Right lobe of liver (tissue), 6 donors: ENCODE data around the gene RERGL. TPM values are rescaled to one million over a fixed set of nuclear protein-coding genes. Genes with fewer than 3 reads are reported as not detected.
"Not testable (repeated sequence)": the region's sequence is repeated elsewhere in the genome, so short reads cannot be mapped to it uniquely, and the experiment has no call there.

Experiments
- ATAC-seq, 4 donors: fragments of 200-7000 bp; cut with Tn5 transposase; one replicate each; pipeline ENCODE4 v1.9.1; 2020; ENCODE audit warnings: mild to moderate bottlenecking in 4 of 4, moderate library complexity in 4 of 4
- DNase-seq, 3 donors: peaks; one replicate each; pipeline ENCODE4 v3.0.0-alpha.2; 2020
- H3K27ac ChIP-seq, 3 donors: fragments of 200-600 bp; one replicate each; pipeline ENCODE4 v1.8.0; 2022
- H3K27me3 ChIP-seq, 2 donors: fragments of 200-600 bp; one replicate each; pipeline ENCODE4 v1.8.0; 2022
- H3K36me3 ChIP-seq, 4 donors: fragments of 200-600 bp; sonication (generic) in 1 of 4; one replicate each; pipeline versions ENCODE4 v1.5.1 to v1.8.0; 2017 to 2022; ENCODE audit warnings: control low read depth in 1 of 4
- H3K4me1 ChIP-seq, 4 donors: fragments of 200-600 bp; sonication (generic) in 1 of 4; one replicate each; pipeline versions ENCODE4 v1.5.1 to v1.8.0; 2017 to 2022; ENCODE audit warnings: control low read depth in 1 of 4
- H3K4me3 ChIP-seq, 3 donors: fragments of 200-600 bp; one replicate each; pipeline ENCODE4 v1.8.0; 2022
- H3K9me3 ChIP-seq, 4 donors: fragments of 200-600 bp; sonication (generic) in 1 of 4; one replicate each; pipeline versions ENCODE4 v1.5.1 to v1.8.0; 2017 to 2022; ENCODE audit warnings: control low read depth in 1 of 4
- CTCF ChIP-seq, 4 donors: fragments of 200-600 bp in 3 of 4; fragments of 450-650 bp in 1 of 4; IDR thresholded peaks; one replicate each; pipeline versions ENCODE4 v1.5.1 to v1.8.0; 2016 to 2022; ENCODE audit warnings: antibody characterized with exemption in 4 of 4, mild to moderate bottlenecking in 2 of 4
- POLR2A ChIP-seq: fragments of 450-650 bp; IDR thresholded peaks from one replicate; pipeline ENCODE4 v1.6.1; 2017; ENCODE audit warnings: antibody characterized with exemption, mild to moderate bottlenecking
- WGBS: methylation state at CpG from one replicate; pipeline ENCODE4 v1.1.6; 2018; ENCODE audit warnings: low coverage, low lambda C conversion rate; ENCODE audit not compliant: insufficient coverage; ENCODE audit errors: missing lambda C conversion rate; 5-methylcytosine and 5-hydroxymethylcytosine counted together
- intact Hi-C, 2 donors: fragments of 100-400 bp; cut with DNase I; formaldehyde crosslinking; loops; one replicate each; pipeline versions ENCODE4 v1.11.2 to v1.14.1; 2022
- total RNA-seq, 6 experiments: library from RNA; depleted of rRNA in 2 of 6; stranded (reverse); fragments of >200 nt in 2 of 6; fragmentation: NEBNext Ultra II Directional in 3 of 6; extraction: Animal tissue kit (Norgen Biotek cat#: 25700) in 3 of 6; gene quantifications; one replicate each; pipeline versions ENCODE4 v1.1.0 to v1.2.4, GENCODE V29; 2016 to 2023
- donor health status: DM: no; HTN: yes; CAD: no.
- donor health status: DM: no; HTN: no; CAD: no.
- donor health status: DM: no; HTN: no; CAD: no.
- donor health status: DM: no; HTN: yes; CAD: no.
- donor health status: DM: no; HTN: yes; CAD: no.

Gene RERGL
- total RNA-seq, 6 experiments from 2014 or later: 0.33 to 0.56 (median 0.43) TPM; not detected in 3

GRCh38 chr12:18054925-18055619 lies 34.9 kb downstream of the RERGL start:
- no peak overlapping the region for H3K4me3 ChIP-seq
- no peaks in the 10 kb centered on the region for H3K4me1 ChIP-seq
- 46% methylated on average over 2 of the region's 2 CpGs for WGBS
- no peaks in the 10 kb centered on the region for H3K36me3 ChIP-seq
- TF ChIP-seq CTCF (IDR thresholded peaks at IDR 0.05) (no peak), POLR2A (no peak)
- no peak overlapping the region for H3K27ac ChIP-seq
- ATAC-seq (no peak), DNase-seq (no peak)
- H3K9me3 ChIP-seq: no peaks in the 10 kb centered on the region
- intact Hi-C loops: no loop called here
- no peaks in the 10 kb centered on the region for H3K27me3 ChIP-seq

GRCh38 chr12:18045446-18045992 lies 44.5 kb downstream of the RERGL start:
- WGBS: 67% methylated on average over 7 of the region's 7 CpGs
- intact Hi-C loops: no loop called here
- ATAC-seq: no peak
- no peaks in the 10 kb centered on the region for H3K9me3 ChIP-seq
- no peak for DNase-seq
- no peaks in the 10 kb centered on the region for H3K36me3 ChIP-seq
- H3K27me3 ChIP-seq: no peaks in the 10 kb centered on the region
- TF ChIP-seq CTCF (IDR thresholded peaks at IDR 0.05): no peak
- TF ChIP-seq POLR2A: no peak
- no peak overlapping the region for H3K4me3 ChIP-seq
- no peaks in the 10 kb centered on the region for H3K4me1 ChIP-seq
- no peak overlapping the region for H3K27ac ChIP-seq

GRCh38 chr12:18040060-18040742 lies 49.8 kb downstream of the RERGL start:
- H3K4me3 ChIP-seq, DNase-seq, intact Hi-C loops, ATAC-seq, H3K4me1 ChIP-seq, H3K27me3 ChIP-seq, H3K36me3 ChIP-seq, H3K9me3 ChIP-seq, H3K27ac ChIP-seq: not testable (repeated sequence)
- no CpG with 5 or more reads among the region's 27 CpGs for WGBS

Other genes with a start within 250 kb of the RERGL start
- 10 to 100 TPM; 12.5 to 30.5 (median 24.8) TPM for gene PIK3C2G, start 171.3 kb upstream of the RERGL start, total RNA-seq